Measurements from ENCODE around the gene MCM10. TPM values are rescaled to one million over a fixed set of nuclear protein-coding genes. Genes with fewer than 3 reads are reported as not detected.

The MCM10 gene
- total RNA-seq, 1 experiment from 2014 or later = 24.5 TPM

DNA sequence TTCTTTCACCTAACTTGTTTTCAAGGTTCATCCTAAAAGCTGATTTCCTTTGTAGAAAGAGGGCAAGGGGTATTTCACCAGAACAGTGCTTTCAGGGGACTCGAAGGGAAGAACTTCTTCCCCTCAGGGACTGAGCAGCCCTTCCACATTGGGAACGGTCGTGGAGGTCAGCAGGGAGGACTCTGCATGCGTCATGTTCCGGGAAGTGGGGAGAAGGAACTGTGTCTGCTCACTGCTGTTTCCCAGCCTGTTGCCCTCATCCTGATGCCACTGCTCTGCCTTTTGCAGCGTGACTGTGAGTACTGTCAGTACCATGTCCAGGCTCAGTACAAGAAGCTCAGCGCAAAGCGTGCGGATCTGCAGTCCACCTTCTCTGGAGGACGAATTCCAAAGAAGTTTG is 27.2 kb downstream of the MCM10 start:
- ChIA-PET POLR2A (ENCODE audit: unreplicated experiment) (no interaction called here), CTCF (no interaction called here)
- no peaks in the 10 kb centered on the region for H3K4me1 ChIP-seq (replicated peaks; ENCODE audit: insufficient read depth)
- no peak overlapping the region for H3K4me2 ChIP-seq
- no peaks in the 10 kb centered on the region for H3K36me3 ChIP-seq (ENCODE audit: low read depth)
- no TSS peak for BruUV-seq (replicated peaks)
- intact Hi-C loops (cut with micrococcal nuclease; ENCODE audit: unreplicated experiment) = no loop called here
- H3K9me2 ChIP-seq (ENCODE audit: insufficient read depth) = no peaks in the 10 kb centered on the region
- no peak overlapping the region for H3K27ac ChIP-seq
- H3K79me2 ChIP-seq (ENCODE audit: low read depth) = no peaks in the 10 kb centered on the region
- no peaks in the 10 kb centered on the region for H3K9me3 ChIP-seq (ENCODE audit: insufficient read depth, low read depth)
- H3K4me3 ChIP-seq = no peak overlapping the region
- TF ChIP-seq, protein P1, sequence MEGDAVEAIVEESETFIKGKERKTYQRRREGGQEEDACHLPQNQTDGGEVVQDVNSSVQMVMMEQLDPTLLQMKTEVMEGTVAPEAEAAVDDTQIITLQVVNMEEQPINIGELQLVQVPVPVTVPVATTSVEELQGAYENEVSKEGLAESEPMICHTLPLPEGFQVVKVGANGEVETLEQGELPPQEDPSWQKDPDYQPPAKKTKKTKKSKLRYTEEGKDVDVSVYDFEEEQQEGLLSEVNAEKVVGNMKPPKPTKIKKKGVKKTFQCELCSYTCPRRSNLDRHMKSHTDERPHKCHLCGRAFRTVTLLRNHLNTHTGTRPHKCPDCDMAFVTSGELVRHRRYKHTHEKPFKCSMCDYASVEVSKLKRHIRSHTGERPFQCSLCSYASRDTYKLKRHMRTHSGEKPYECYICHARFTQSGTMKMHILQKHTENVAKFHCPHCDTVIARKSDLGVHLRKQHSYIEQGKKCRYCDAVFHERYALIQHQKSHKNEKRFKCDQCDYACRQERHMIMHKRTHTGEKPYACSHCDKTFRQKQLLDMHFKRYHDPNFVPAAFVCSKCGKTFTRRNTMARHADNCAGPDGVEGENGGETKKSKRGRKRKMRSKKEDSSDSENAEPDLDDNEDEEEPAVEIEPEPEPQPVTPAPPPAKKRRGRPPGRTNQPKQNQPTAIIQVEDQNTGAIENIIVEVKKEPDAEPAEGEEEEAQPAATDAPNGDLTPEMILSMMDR (conservative IDR thresholded peaks at IDR 0.05) = no peak
- TF ChIP-seq EZH2 (IDR thresholded peaks at IDR 0.05; ENCODE audit: low read depth) = no peak
- DNase-seq = no peak
- H2AFZ ChIP-seq = no peak overlapping the region
- no peaks in the 10 kb centered on the region for H3F3A ChIP-seq (ENCODE audit: insufficient read depth, low read depth)
- H3K27me3 ChIP-seq (ENCODE audit: insufficient read depth, low read depth) = no peaks in the 10 kb centered on the region
- no peaks in the 10 kb centered on the region for H4K20me1 ChIP-seq (ENCODE audit: insufficient read depth)

DNA sequence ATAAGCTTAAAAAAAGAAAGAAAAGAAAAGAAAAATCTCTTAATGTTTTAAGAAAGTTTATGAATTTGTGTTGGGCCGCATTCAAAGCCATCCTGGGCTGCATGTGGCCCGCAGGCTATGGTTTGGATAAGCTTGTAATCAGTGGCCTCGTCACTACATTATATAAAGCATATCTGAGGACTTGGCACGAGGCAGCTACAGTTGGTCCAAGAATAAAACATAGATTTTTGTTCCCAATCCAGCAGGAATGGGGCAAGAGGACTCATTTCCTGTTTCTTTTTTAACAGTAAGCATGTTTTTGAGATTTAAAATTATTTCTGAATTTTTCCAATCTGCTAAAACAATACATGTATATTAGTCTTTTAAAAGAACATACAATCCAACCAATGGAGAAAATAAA is 28.6 kb downstream of the MCM10 start:
- BruUV-seq (replicated peaks) = no TSS peak
- H3K4me1 ChIP-seq (replicated peaks; ENCODE audit: insufficient read depth) = no peaks in the 10 kb centered on the region
- no peaks in the 10 kb centered on the region for H3K27me3 ChIP-seq (ENCODE audit: insufficient read depth, low read depth)
- intact Hi-C loops (cut with micrococcal nuclease; ENCODE audit: unreplicated experiment) = no loop called here
- no peaks in the 10 kb centered on the region for H3K9me2 ChIP-seq (ENCODE audit: insufficient read depth)
- H3K4me3 ChIP-seq = no peak overlapping the region
- H3K9me3 ChIP-seq (ENCODE audit: insufficient read depth, low read depth) = no peaks in the 10 kb centered on the region
- H3K27ac ChIP-seq = no peak overlapping the region
- CTCF ChIA-PET = no interaction called here
- no peaks in the 10 kb centered on the region for H3K36me3 ChIP-seq (ENCODE audit: low read depth)
- TF ChIP-seq, protein P1 (conservative IDR thresholded peaks at IDR 0.05) = no peak
- TF ChIP-seq EZH2 (IDR thresholded peaks at IDR 0.05; ENCODE audit: low read depth) = no peak
- H3F3A ChIP-seq (ENCODE audit: insufficient read depth, low read depth) = no peaks in the 10 kb centered on the region
- POLR2A ChIA-PET (ENCODE audit: unreplicated experiment) = no interaction called here
- no peak overlapping the region for H2AFZ ChIP-seq
- no peaks in the 10 kb centered on the region for H4K20me1 ChIP-seq (ENCODE audit: insufficient read depth)
- no peaks in the 10 kb centered on the region for H3K79me2 ChIP-seq (ENCODE audit: low read depth)
- no peak for DNase-seq
- no peak overlapping the region for H3K4me2 ChIP-seq

DNA sequence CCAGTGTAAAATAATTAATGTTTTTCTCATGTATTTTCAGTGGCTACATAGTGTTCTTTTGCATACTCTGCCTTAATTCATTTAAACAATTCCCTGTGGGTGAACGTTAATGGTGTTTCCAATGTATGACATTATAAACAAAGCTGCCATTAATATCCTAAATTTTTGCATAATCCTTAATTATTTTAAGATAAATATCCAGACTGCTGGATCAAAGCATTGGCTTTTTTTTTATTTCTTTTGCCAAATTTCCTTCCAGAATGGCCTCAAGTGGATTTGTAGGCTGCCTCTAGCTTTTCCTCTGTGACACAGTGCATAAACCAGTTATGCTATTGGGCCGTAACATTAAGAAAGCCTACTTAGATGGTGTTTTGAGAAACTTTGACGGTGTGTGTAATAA is 29.5 kb downstream of the MCM10 start:
- no peaks in the 10 kb centered on the region for H3K27me3 ChIP-seq (ENCODE audit: insufficient read depth, low read depth)
- H3F3A ChIP-seq (ENCODE audit: insufficient read depth, low read depth) = no peaks in the 10 kb centered on the region
- H3K4me3 ChIP-seq = no peak overlapping the region
- H3K79me2 ChIP-seq (ENCODE audit: low read depth) = no peaks in the 10 kb centered on the region
- TF ChIP-seq EZH2 (IDR thresholded peaks at IDR 0.05; ENCODE audit: low read depth) = no peak
- TF ChIP-seq, protein P1 (conservative IDR thresholded peaks at IDR 0.05) = no peak
- no peak overlapping the region for H3K4me2 ChIP-seq
- intact Hi-C loops (cut with micrococcal nuclease; ENCODE audit: unreplicated experiment) = no loop called here
- H3K4me1 ChIP-seq (replicated peaks; ENCODE audit: insufficient read depth) = no peaks in the 10 kb centered on the region
- H3K27ac ChIP-seq = no peak overlapping the region
- no peak for DNase-seq
- H3K9me2 ChIP-seq (ENCODE audit: insufficient read depth) = no peaks in the 10 kb centered on the region
- no peak overlapping the region for H2AFZ ChIP-seq
- POLR2A ChIA-PET (ENCODE audit: unreplicated experiment) = no interaction called here
- BruUV-seq (replicated peaks) = no TSS peak
- CTCF ChIA-PET = no interaction called here
- H3K36me3 ChIP-seq (ENCODE audit: low read depth) = no peaks in the 10 kb centered on the region
- H3K9me3 ChIP-seq (ENCODE audit: insufficient read depth, low read depth) = no peaks in the 10 kb centered on the region
- no peaks in the 10 kb centered on the region for H4K20me1 ChIP-seq (ENCODE audit: insufficient read depth)
